K562 (cell line): ENCODE results near the gene SOS1. TPM values are rescaled to one million over a fixed set of nuclear protein-coding genes. Genes with fewer than 3 reads are reported as not detected.
A peak's percentile ranks its signal among the peaks of the same experiment; 100 is the strongest.

ENCODE experiments used
- CHD2 ChIP-seq: IDR thresholded peaks from 2 replicates; pipeline ENCODE4 v1.6.1; 2011; ENCODE audit warnings: low read depth, low read length
- RREB1 ChIP-seq: fragments of 250-450 bp; sonication (Bioruptor Pico); IDR thresholded peaks from 2 replicates; pipeline ENCODE4 v1.4.0; 2020
- SNAPC5 ChIP-seq: fragments of 250-450 bp; sonication (Bioruptor Pico); IDR thresholded peaks from 2 replicates; pipeline ENCODE4 v1.8.0; 2021; ENCODE audit warnings: moderate library complexity, mild to moderate bottlenecking, inconsistent platforms
- SRF ChIP-seq, 2 experiments: fragments of 250-450, 450-650 bp in 1 of 2; sonication (Bioruptor Pico) in 1 of 2; sonication (generic) in 1 of 2; formaldehyde crosslinking; IDR thresholded peaks; 2 replicates each; pipeline versions ENCODE4 v1.5.0 to v1.5.1; 2020 to 2022; ENCODE audit warnings: mild to moderate bottlenecking in 1 of 2, missing genetic modification reagents in 1 of 2
- ZBTB11 ChIP-seq, 3 experiments: fragments of 200-800 bp in 1 of 3; fragments of 250-450 bp in 1 of 3; fragments of 450-650 bp in 1 of 3; sonication (Bioruptor Pico) in 1 of 3; sonication (Bioruptor generic) in 1 of 3; formaldehyde crosslinking in 1 of 3; IDR thresholded peaks; 2 replicates each; pipeline versions ENCODE4 v1.6.1 to v1.8.0; 2016 to 2022; ENCODE audit warnings: mild to moderate bottlenecking in 2 of 3, missing genetic modification characterization in 2 of 3, missing compliant biosample characterization in 1 of 3, moderate library complexity in 1 of 3
- ZFX ChIP-seq: sonication (generic); formaldehyde crosslinking; IDR thresholded peaks from 2 replicates; pipeline ENCODE4 v1.8.0; 2022; ENCODE audit warnings: mild to moderate bottlenecking, missing genetic modification reagents, moderate library complexity
- ZNF609 ChIP-seq: sonication (generic); formaldehyde crosslinking; IDR thresholded peaks from 2 replicates; pipeline ENCODE4 v1.8.1; 2023; ENCODE audit warnings: missing genetic modification reagents, mild to moderate bottlenecking, borderline replicate concordance
- polyA plus RNA-seq, 8 experiments: library from polyadenylated mRNA; depleted of rRNA in 4 of 8; stranded (reverse) in 5 of 8; unstranded in 3 of 8; fragments of >200 nt; fragmentation: Nextera tagmentation in 2 of 8; fragmentation: Illumina TruSeq in 1 of 8; extraction: Ambion mirVana in 2 of 8; extraction: Trizol in 1 of 8; gene quantifications; 2 replicates each; pipeline versions ENCODE4 v1.2.1 to v1.2.3, GENCODE V29; 2011 to 2014; ENCODE audit warnings: inconsistent platforms in 1 of 8, missing spikeins in 1 of 8
- total RNA-seq, 7 experiments: library from RNA; depleted of rRNA in 6 of 7; stranded (reverse); fragments of >200 nt in 6 of 7; fragmentation: Illumina TruSeq in 2 of 7; extraction: Trizol in 2 of 7; gene quantifications; 2 replicates each; pipeline versions ENCODE4 v1.2.1 to v1.2.3, GENCODE V29; 2011 to 2021; ENCODE audit warnings: low replicate concordance in 1 of 7

SOS1 gene
- total and polyA plus RNA-seq, 9 of the 15 experiments (the other 6 are each of a cell fraction or from before 2014, with no cell fraction given), result 2.5 to 27.1 (median 16.3) TPM

GRCh38 chr2:38947241-38948239 is 173.3 kb downstream of the SOS1 start (continued):
- TF ChIP-seq ZBTB11 (CRISPR knock-in tag; IDR thresholded peaks at IDR 0.05) (no peak), ZFX (CRISPR knock-in tag) (no peak), CHD2 (no peak), SRF (CRISPR knock-in tag; IDR thresholded peaks at IDR 0.05) (peak in 1 of 2 experiments; percentile 75; a peak in 1 of 4 replicates), RREB1 (CRISPR knock-in tag) (no peak), SNAPC5 (no peak), ZNF609 (no peak)
